ENCODE data around the gene MAGED4.
"Not testable (repeated sequence)": the region's sequence is repeated elsewhere in the genome, so short reads cannot be mapped to it uniquely, and the experiment has no call there.

MAGED4 gene

DNA sequence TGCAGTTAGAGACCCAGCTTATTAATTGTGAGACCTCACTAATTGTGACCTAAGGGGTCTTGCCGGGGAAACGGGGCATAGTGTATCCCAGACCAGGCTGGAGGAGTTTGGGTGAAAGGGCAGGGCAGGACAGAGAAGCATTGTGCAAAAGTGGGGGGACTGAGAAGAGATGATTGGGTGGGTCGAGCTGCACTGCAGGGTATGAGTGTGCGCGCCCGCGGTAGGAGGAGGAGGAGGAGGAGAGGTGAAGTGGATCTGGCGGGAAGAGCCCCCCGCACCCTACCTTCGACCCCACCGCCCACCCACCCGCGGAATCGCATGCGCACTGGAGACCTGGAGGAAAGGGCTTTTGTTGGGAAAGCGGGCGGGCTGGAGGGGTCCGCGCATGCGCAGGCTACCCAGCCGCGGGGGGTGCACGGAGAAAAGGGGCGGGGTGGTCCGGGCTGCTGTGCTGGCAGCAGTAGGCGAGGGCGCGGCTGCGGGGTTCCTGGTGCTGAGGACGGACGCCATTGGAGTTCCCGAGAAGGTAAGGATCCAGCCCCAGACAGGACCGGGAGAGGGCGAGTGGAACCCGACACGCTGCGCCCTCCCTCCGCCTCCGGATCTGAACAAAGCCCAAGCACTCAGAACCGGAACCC, at the start of gene MAGED4:
MAGED4 (plus strand) TSS at position 449 of the 638 bp plus-strand sequence. CDS start 1,035 bp downstream, outside the sequence.
- not testable (repeated sequence) for H3K27me3 Mint-ChIP-seq, H3K9me3 Mint-ChIP-seq, H3K36me3 Mint-ChIP-seq, H3K4me1 Mint-ChIP-seq, H3K4me3 Mint-ChIP-seq, H3K27ac Mint-ChIP-seq, ATAC-seq

- Mint-ChIP-seq H3K27me3 (no peaks in the 10 kb centered on the region), H3K4me3 (no peak overlapping the region), H3K27ac (no peak overlapping the region), H3K9me3 (no peaks in the 10 kb centered on the region), H3K36me3 (no peaks in the 10 kb centered on the region), H3K4me1 (no peaks in the 10 kb centered on the region)
- ATAC-seq = no peak
Measured at GRCh38 chrX:52138830-52139544, 45.7 kb upstream of the MAGED4 start.

DNA sequence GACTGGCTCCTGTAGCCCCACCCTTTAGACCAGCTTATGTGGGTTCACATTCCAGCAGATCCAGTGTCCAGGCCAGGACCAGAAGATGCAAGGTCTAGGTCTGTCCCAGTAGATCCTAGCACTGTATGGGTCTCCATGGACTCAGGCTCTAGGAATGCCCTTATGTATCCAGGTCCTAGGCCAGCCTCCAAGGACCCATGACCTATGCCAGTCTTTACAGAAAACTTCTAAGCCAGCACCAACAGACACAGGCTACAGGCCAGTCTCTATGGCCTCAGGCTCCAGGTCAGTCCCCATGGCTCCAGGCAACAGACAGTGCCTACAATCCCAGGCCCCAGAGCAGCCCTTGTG, 45.2 kb upstream of the MAGED4 start:
- Mint-ChIP-seq H3K27ac (no peak overlapping the region), H3K36me3 (no peaks in the 10 kb centered on the region), H3K4me1 (no peaks in the 10 kb centered on the region), H3K27me3 (no peaks in the 10 kb centered on the region), H3K9me3 (no peaks in the 10 kb centered on the region), H3K4me3 (no peak overlapping the region)
- no peak for ATAC-seq

DNA sequence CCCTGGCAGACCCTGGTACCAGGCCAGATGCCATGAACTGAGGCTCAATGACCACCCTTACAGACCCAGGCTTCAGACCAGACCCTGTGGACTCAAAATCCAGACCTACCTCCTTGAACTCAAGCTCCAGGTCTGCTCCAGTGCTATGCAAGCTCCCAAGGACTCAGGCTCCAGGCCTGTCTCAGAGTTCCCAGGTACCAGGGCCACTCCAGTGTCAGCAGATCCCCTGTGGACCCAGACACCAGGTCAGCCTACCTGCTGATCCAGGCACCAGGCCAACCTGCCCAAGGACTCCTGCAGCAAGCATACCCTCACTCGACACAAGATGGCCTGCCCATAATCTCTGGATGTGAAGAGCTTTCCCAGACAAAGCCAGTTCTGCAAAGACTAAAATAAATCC, 44.7 kb upstream of the MAGED4 start:
- Mint-ChIP-seq H3K36me3 (no peaks in the 10 kb centered on the region), H3K27ac (no peak overlapping the region), H3K4me1 (no peaks in the 10 kb centered on the region), H3K9me3 (no peaks in the 10 kb centered on the region), H3K27me3 (no peaks in the 10 kb centered on the region), H3K4me3 (no peak overlapping the region)
- ATAC-seq = no peak

DNA sequence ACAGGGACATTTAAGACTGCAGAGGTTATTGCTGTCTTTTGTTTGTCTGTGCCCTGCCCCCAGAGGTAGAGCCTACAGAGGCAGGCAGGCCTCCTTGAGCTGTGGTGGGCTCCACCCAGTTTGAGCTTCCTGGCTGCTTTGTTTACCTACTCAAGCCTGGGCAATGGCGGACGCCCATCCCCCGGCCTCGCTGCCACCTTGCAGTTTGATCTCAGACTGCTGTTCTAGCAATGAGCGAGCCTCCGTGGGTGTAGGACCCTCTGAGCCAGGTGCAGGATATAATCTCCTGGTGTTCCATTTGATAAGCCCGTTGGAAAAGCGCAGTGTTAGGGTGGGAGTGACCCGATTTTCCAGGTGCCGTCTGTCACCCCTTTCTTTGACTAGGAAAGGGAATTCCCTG, 34.0 kb upstream of the MAGED4 start:
- not testable (repeated sequence) for H3K27me3 Mint-ChIP-seq, H3K27ac Mint-ChIP-seq, H3K4me3 Mint-ChIP-seq, H3K36me3 Mint-ChIP-seq, H3K9me3 Mint-ChIP-seq, ATAC-seq, H3K4me1 Mint-ChIP-seq

- ATAC-seq, H3K4me3 Mint-ChIP-seq, H3K9me3 Mint-ChIP-seq, H3K4me1 Mint-ChIP-seq, H3K27me3 Mint-ChIP-seq, H3K27ac Mint-ChIP-seq, H3K36me3 Mint-ChIP-seq: not testable (repeated sequence)
Measured at GRCh38 chrX:52160140-52160539, 24.5 kb upstream of the MAGED4 start.

GRCh38 chrX:52166840-52167239, 17.8 kb upstream of the MAGED4 start:
- Mint-ChIP-seq H3K27me3 (peaks cover 11% of the 10 kb centered on the region), H3K4me3 (no peak overlapping the region), H3K4me1 (no peaks in the 10 kb centered on the region), H3K27ac (no peak overlapping the region), H3K9me3 (peaks cover under 1% of the 10 kb centered on the region), H3K36me3 (no peaks in the 10 kb centered on the region)
- ATAC-seq = no peak

GRCh38 chrX:52171055-52171454, 13.6 kb upstream of the MAGED4 start:
- not testable (repeated sequence) for H3K4me1 Mint-ChIP-seq, H3K27ac Mint-ChIP-seq, H3K36me3 Mint-ChIP-seq

DNA sequence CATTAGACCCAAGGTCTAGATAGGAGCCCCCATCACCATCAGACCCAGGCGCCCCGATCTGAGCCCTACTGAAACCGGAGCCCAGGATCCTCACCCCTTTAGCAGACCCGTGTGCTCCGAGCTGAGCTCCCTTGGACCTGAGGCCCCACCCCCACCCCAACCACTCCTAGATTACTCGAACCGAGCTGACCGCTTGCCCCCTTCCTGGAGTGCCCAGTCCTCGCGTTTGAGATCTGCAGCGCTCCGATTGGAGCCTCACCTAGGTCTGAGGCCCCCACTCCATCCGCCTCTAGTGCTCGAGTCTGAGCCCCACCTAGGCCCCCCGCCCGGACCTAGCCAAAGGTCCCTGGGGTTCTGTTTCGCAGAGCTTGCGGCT, 378 bp downstream of the MAGED4 start:
- not testable (repeated sequence) for H3K9me3 Mint-ChIP-seq, H3K27me3 Mint-ChIP-seq, H3K4me3 Mint-ChIP-seq, ATAC-seq, H3K27ac Mint-ChIP-seq, H3K36me3 Mint-ChIP-seq, H3K4me1 Mint-ChIP-seq

More at GRCh38 chrX:52171055-52171454, 13.6 kb upstream of the MAGED4 start:
- H3K9me3 Mint-ChIP-seq, H3K4me3 Mint-ChIP-seq, ATAC-seq: not testable (repeated sequence)
- peaks cover 11% of the 10 kb centered on the region for H3K27me3 Mint-ChIP-seq

DNA sequence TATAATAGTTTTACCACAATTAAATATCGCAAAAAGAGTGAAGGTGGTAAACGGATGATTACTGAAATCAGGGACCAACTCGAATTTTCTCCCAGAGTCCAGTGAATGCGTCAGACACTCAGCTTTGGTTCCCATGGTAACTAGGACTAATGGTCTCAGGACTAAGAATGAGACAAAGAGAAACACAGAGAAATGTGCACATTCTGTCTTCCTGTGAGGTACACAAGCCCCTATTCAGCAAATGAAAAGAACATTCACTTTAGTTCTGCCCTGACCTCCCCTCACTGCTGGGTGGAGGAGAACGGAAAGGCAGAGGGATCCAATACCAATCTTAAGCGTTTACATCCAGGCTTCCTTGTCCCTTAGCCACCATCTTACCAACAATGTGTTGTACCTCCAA, 26.7 kb downstream of the MAGED4 start:
- H3K27me3 Mint-ChIP-seq, H3K27ac Mint-ChIP-seq, H3K4me1 Mint-ChIP-seq: not testable (repeated sequence)

GRCh38 chrX:52213276-52213675, 28.6 kb downstream of the MAGED4 start:
- no peaks in the 10 kb centered on the region for H3K9me3 Mint-ChIP-seq
- peaks cover 16% of the 10 kb centered on the region for H3K27me3 Mint-ChIP-seq
- H3K4me1 Mint-ChIP-seq = no peaks in the 10 kb centered on the region
- H3K36me3 Mint-ChIP-seq = no peaks in the 10 kb centered on the region
- no peak overlapping the region for H3K4me3 Mint-ChIP-seq
- H3K27ac Mint-ChIP-seq = no peak overlapping the region
- no peak for ATAC-seq

More for the DNA sequence above, 26.7 kb downstream of the MAGED4 start:
- not testable (repeated sequence) for H3K4me3 Mint-ChIP-seq, ATAC-seq, H3K36me3 Mint-ChIP-seq, H3K9me3 Mint-ChIP-seq

GRCh38 chrX:52216541-52216940, 31.9 kb downstream of the MAGED4 start:
- H3K4me1 Mint-ChIP-seq = no peaks in the 10 kb centered on the region
- H3K9me3 Mint-ChIP-seq = peaks cover 3% of the 10 kb centered on the region
- H3K4me3 Mint-ChIP-seq = no peak overlapping the region
- H3K36me3 Mint-ChIP-seq = peaks cover 6% of the 10 kb centered on the region
- H3K27ac Mint-ChIP-seq = no peak overlapping the region
- H3K27me3 Mint-ChIP-seq = peaks cover 43% of the 10 kb centered on the region
- no peak for ATAC-seq

GRCh38 chrX:52217494-52218160, 32.9 kb downstream of the MAGED4 start:
- Mint-ChIP-seq H3K27ac (no peak overlapping the region), H3K27me3 (peaks cover 44% of the 10 kb centered on the region), H3K36me3 (peaks cover 6% of the 10 kb centered on the region), H3K4me1 (no peaks in the 10 kb centered on the region), H3K4me3 (no peak overlapping the region), H3K9me3 (peaks cover 3% of the 10 kb centered on the region)
- ATAC-seq = no peak

GRCh38 chrX:52220936-52221335, 36.2 kb downstream of the MAGED4 start:
- H3K27ac Mint-ChIP-seq = no peak overlapping the region
- ATAC-seq = no peak
- peaks cover 3% of the 10 kb centered on the region for H3K9me3 Mint-ChIP-seq
- H3K36me3 Mint-ChIP-seq = peaks cover 6% of the 10 kb centered on the region
- H3K4me1 Mint-ChIP-seq = no peaks in the 10 kb centered on the region
- peaks cover 34% of the 10 kb centered on the region for H3K27me3 Mint-ChIP-seq
- no peak overlapping the region for H3K4me3 Mint-ChIP-seq

Data from stimulated activated memory B cell treated with anti-CD40 and anti-IgM and Interleukin-4, amounts not matched to agents 10 μg/mL and 1 μg/mL and 100 μg/mL, for 72 hours (primary cell).